SK-N-SH (cell line): ENCODE measurements around the gene HDAC4. TPM values are rescaled to one million over a fixed set of nuclear protein-coding genes. Genes with fewer than 3 reads are reported as not detected.

Experiments used
- CTCF ChIA-PET: fragments of 300-600, 350-600 bp; formaldehyde crosslinking; extraction: SDS; loops from one replicate; lab custom pipeline; 2021; lab: Yijun Ruan, JAX
- POLR2A ChIA-PET: fragments of 350-600 bp; sonication (Branson Sonifier 250); formaldehyde crosslinking; extraction: SDS; loops from one replicate; lab custom pipeline; 2020; ENCODE audit warnings: antibody characterized with exemption, inconsistent platforms; lab: Yijun Ruan, JAX
- DNase-seq: peaks from one replicate; pipeline ENCODE4 v3.0.0; 2012
- H2AFZ ChIP-seq: fragments of 200-600 bp; sonication (generic); 2 replicates; pipeline ENCODE4 v1.8.1; 2016; ENCODE audit warnings: antibody characterized with exemption, mild to moderate bottlenecking, low read depth
- H3F3A ChIP-seq: fragments of 200-600 bp; sonication (generic); replicated peaks from 2 replicates; pipeline ENCODE3; 2016; ENCODE audit warnings: antibody characterized with exemption, mild to moderate bottlenecking; ENCODE audit not compliant: insufficient read depth
- H3K27ac ChIP-seq, 2 experiments: fragments of 200-500 bp in 1 of 2; fragments of 200-600 bp in 1 of 2; sonication (Bioruptor generic) in 1 of 2; sonication (generic), shearing (Covaris generic) in 1 of 2; 2 replicates each; pipeline versions ENCODE4 v1.5.1 to v1.6.1; 2014 to 2016; ENCODE audit warnings: low read depth in 2 of 2, inconsistent platforms in 1 of 2, low read length in 1 of 2, mild to moderate bottlenecking in 1 of 2, mixed read lengths in 1 of 2
- H3K27me3 ChIP-seq: fragments of 200-600 bp; sonication (generic), shearing (Covaris generic); 2 replicates; pipeline ENCODE4 v1.6.1; 2016; ENCODE audit warnings: mixed run types; ENCODE audit not compliant: insufficient read depth
- H3K36me3 ChIP-seq, 2 experiments: fragments of 200-500 bp in 1 of 2; fragments of 200-600 bp in 1 of 2; sonication (Bioruptor generic) in 1 of 2; sonication (generic) in 1 of 2; replicated peaks in 1 of 2; 2 replicates each; pipeline versions ENCODE3 to v1.5.1; 2014 to 2016; ENCODE audit warnings: low read length in 1 of 2, mild to moderate bottlenecking in 1 of 2; ENCODE audit not compliant: insufficient read depth in 2 of 2, control insufficient read depth in 1 of 2
- H3K4me1 ChIP-seq, 2 experiments: fragments of 200-500 bp in 1 of 2; fragments of 200-600 bp in 1 of 2; sonication (Bioruptor generic) in 1 of 2; sonication (generic), shearing (Covaris generic) in 1 of 2; 2 replicates each; pipeline versions ENCODE4 v1.5.1 to v1.6.1; 2014 to 2016; ENCODE audit warnings: low read depth in 1 of 2, low read length in 1 of 2, mixed run types in 1 of 2; ENCODE audit not compliant: insufficient read depth in 2 of 2, control insufficient read depth in 1 of 2
- H3K4me2 ChIP-seq: fragments of 200-600 bp; sonication (generic), shearing (Covaris generic); 2 replicates; pipeline ENCODE4 v1.6.1; 2017; ENCODE audit warnings: mixed run types
- H3K4me3 ChIP-seq, 2 experiments: fragments of 200-500 bp in 1 of 2; fragments of 200-600 bp in 1 of 2; sonication (Bioruptor generic) in 1 of 2; sonication (generic), shearing (Covaris generic) in 1 of 2; 2 replicates each; pipeline versions ENCODE4 v1.5.1 to v1.8.1; 2014 to 2016; ENCODE audit warnings: low read depth in 2 of 2, inconsistent platforms in 1 of 2, low read length in 1 of 2, mild to moderate bottlenecking in 1 of 2, mixed read lengths in 1 of 2, moderate library complexity in 1 of 2
- H3K79me2 ChIP-seq: fragments of 200-600 bp; sonication (generic); 2 replicates; pipeline ENCODE4 v1.8.1; 2017; ENCODE audit warnings: mild to moderate bottlenecking; ENCODE audit not compliant: insufficient read depth
- H3K9ac ChIP-seq: fragments of 200-600 bp; sonication (generic); 2 replicates; pipeline ENCODE4 v1.6.1; 2017; ENCODE audit warnings: mixed run types
- H3K9me2 ChIP-seq: fragments of 200-600 bp; sonication (generic); 2 replicates; pipeline ENCODE4 v1.6.1; 2017; ENCODE audit warnings: mixed run types
- H3K9me3 ChIP-seq: fragments of 200-600 bp; sonication (generic); 2 replicates; pipeline ENCODE4 v1.6.1; 2017; ENCODE audit warnings: mixed run types, mild to moderate bottlenecking, moderate library complexity
- H4K20me1 ChIP-seq: fragments of 200-600 bp; sonication (generic); 2 replicates; pipeline ENCODE4 v1.6.1; 2017; ENCODE audit warnings: mild to moderate bottlenecking, mixed run types; ENCODE audit not compliant: insufficient read depth
- EZH2phosphoT487 ChIP-seq: fragments of 200-600 bp; sonication (generic); IDR thresholded peaks from 2 replicates; pipeline ENCODE4 v1.6.1; 2017; ENCODE audit warnings: low read depth, mixed run types, mild to moderate bottlenecking, antibody characterized with exemption, moderate library complexity, borderline replicate concordance
- FOXJ3 ChIP-seq: sonication (generic); formaldehyde crosslinking; IDR thresholded peaks from 2 replicates; pipeline ENCODE4 v1.5.1; 2020; ENCODE audit warnings: mild to moderate bottlenecking, missing genetic modification reagents
- JUND ChIP-seq: IDR thresholded peaks from 2 replicates; pipeline ENCODE4 v1.4.0; 2012
- RAD21 ChIP-seq: IDR thresholded peaks from 2 replicates; pipeline ENCODE4 v1.6.1; 2012; ENCODE audit warnings: mild to moderate bottlenecking, low read length
- RXRA ChIP-seq: IDR thresholded peaks from 2 replicates; pipeline ENCODE4 v1.4.0; 2012; ENCODE audit warnings: low read depth, mild to moderate bottlenecking, borderline replicate concordance
- SIN3A ChIP-seq: IDR thresholded peaks from 2 replicates; pipeline ENCODE4 v1.6.1; 2012; ENCODE audit warnings: low read depth, mild to moderate bottlenecking, low read length, moderate library complexity, borderline replicate concordance
- TAF1 ChIP-seq: IDR thresholded peaks from 2 replicates; pipeline ENCODE4 v1.6.1; 2012; ENCODE audit warnings: low read depth, mild to moderate bottlenecking, low read length, moderate library complexity, borderline replicate concordance
- USF1 ChIP-seq: IDR thresholded peaks from 2 replicates; pipeline ENCODE4 v1.4.0; 2012; ENCODE audit warnings: low read depth, borderline replicate concordance
- WGBS: methylation state at CpG from one replicate; pipeline ENCODE4 v1.1.6; 2017; ENCODE audit warnings: low lambda C conversion rate; 5-methylcytosine and 5-hydroxymethylcytosine counted together
- polyA plus RNA-seq, 3 experiments: library from polyadenylated mRNA; depleted of rRNA; stranded (reverse); fragments of >200 nt; gene quantifications; 2 replicates each; pipeline ENCODE4 v1.2.3, GENCODE V29; 2012

The HDAC4 gene
- polyA plus RNA-seq, 1 of the 3 experiments (the other 2 are of a cell fraction), result 5.5 TPM

- no peaks in the 10 kb centered on the region for H3K9me3 ChIP-seq
- no peaks in the 10 kb centered on the region for H3K9me2 ChIP-seq
- no peak overlapping the region for H3K27ac ChIP-seq
- H3F3A ChIP-seq, result no peaks in the 10 kb centered on the region
- POLR2A ChIA-PET, result interaction anchor here (1.0 kb wide), 1 partner anchor 9 kb away, joined by 4 read pairs; no protein-coding TSS in a partner anchor
- CTCF ChIA-PET, result interaction anchor here (1.0 to 1.2 kb wide), 2 partner anchors 10 to 16 kb away, joined by 3 read pairs; no protein-coding TSS in a partner anchor
- no peak overlapping the region for H3K4me2 ChIP-seq
- no peaks in the 10 kb centered on the region for H3K27me3 ChIP-seq
- no peaks in the 10 kb centered on the region for H4K20me1 ChIP-seq
- H3K9ac ChIP-seq, result no peak overlapping the region
- H3K36me3 ChIP-seq, result no peaks in the 10 kb centered on the region
- H2AFZ ChIP-seq, result no peak overlapping the region
- 91% methylated on average over 12 of the region's 14 CpGs for WGBS
- no peaks in the 10 kb centered on the region for H3K79me2 ChIP-seq
- no peak overlapping the region for H3K4me3 ChIP-seq
- DNase-seq, result no peak
- H3K4me1 ChIP-seq, result peaks cover 0 to 24% of the 10 kb centered on the region in 2 experiments; a peak in 2 of 4 replicates
- no peak for TF ChIP-seq RXRA
- TF ChIP-seq RAD21, result no peak
- no peak for TF ChIP-seq USF1
These were observed 197.2 kb downstream of the HDAC4 start for GRCh38 chr2:239203443-239204135.

GRCh38 chr2:239202836-239203235 lies 198.0 kb downstream of the HDAC4 start:
- 95% methylated on average over 8 of the region's 10 CpGs for WGBS

More at GRCh38 chr2:239202836-239203235, 198.0 kb downstream of the HDAC4 start:
- ChIA-PET POLR2A (interaction anchor here (1.0 kb wide), 1 partner anchor 10 kb away, joined by 4 read pairs; no protein-coding TSS in a partner anchor), CTCF (interaction anchor here (1.2 kb wide), 2 partner anchors 9 to 96 kb away, joined by 3 to 4 read pairs; no protein-coding TSS in a partner anchor)
- Histone ChIP-seq H3F3A (no peaks in the 10 kb centered on the region), H3K9me3 (no peaks in the 10 kb centered on the region), H3K9me2 (no peaks in the 10 kb centered on the region), H3K4me2 (no peak overlapping the region), H4K20me1 (no peaks in the 10 kb centered on the region), H3K27me3 (no peaks in the 10 kb centered on the region), H2AFZ (no peak overlapping the region), H3K36me3 (no peaks in the 10 kb centered on the region), H3K27ac (no peak overlapping the region; a peak in 1 of 4 replicates), H3K4me1 (peaks cover 0 to 24% of the 10 kb centered on the region in 2 experiments; a peak in 2 of 4 replicates), H3K4me3 (no peak overlapping the region), H3K9ac (no peak overlapping the region), H3K79me2 (no peaks in the 10 kb centered on the region)
- DNase-seq, result no peak
- TF ChIP-seq USF1 (no peak), FOXJ3 (no peak), EZH2phosphoT487 (no peak), TAF1 (no peak), JUND (no peak), SIN3A (no peak)
